SW480 (cell line): ENCODE results near the gene NEK6.

ENCODE experiments used
- DNase-seq: peaks from one replicate; pipeline ENCODE4 v3.0.0-alpha.2; 2016; ENCODE audit warnings: low spot score

The NEK6 gene

GRCh38 chr9:124399968-124400940 lies 142.5 kb downstream of the NEK6 start:
- DNase-seq, result no peak
